MM.1S (cell line): ENCODE data around the gene TACC2.
A peak's percentile ranks its signal among the peaks of the same experiment; 100 is the strongest.

Experiments
- DNase-seq: peaks from one replicate; pipeline ENCODE4 v3.0.0-alpha.2; 2015
- H2AFZ ChIP-seq: fragments of 300-600 bp; sonication (generic); 2 replicates; pipeline ENCODE4 v1.6.0; 2016; ENCODE audit warnings: antibody characterized with exemption, low read length
- H3F3A ChIP-seq: fragments of 300-600 bp; sonication (generic); 2 replicates; pipeline ENCODE4 v1.6.1; 2016; ENCODE audit warnings: mild to moderate bottlenecking, antibody characterized with exemption, low read length, moderate library complexity, mixed read lengths; ENCODE audit not compliant: insufficient read depth
- H3K27ac ChIP-seq: fragments of 300-600 bp; sonication (generic); 2 replicates; pipeline ENCODE4 v1.5.1; 2016; ENCODE audit warnings: mild to moderate bottlenecking, low read length
- H3K27me3 ChIP-seq: fragments of 300-600 bp; sonication (generic); replicated peaks from 2 replicates; pipeline ENCODE4 v1.6.0; 2016; ENCODE audit warnings: low read length; ENCODE audit not compliant: insufficient read depth
- H3K36me3 ChIP-seq: fragments of 300-600 bp; sonication (generic); replicated peaks from 2 replicates; pipeline ENCODE4 v1.6.1; 2016; ENCODE audit warnings: mild to moderate bottlenecking, low read length, mixed read lengths; ENCODE audit not compliant: insufficient read depth
- H3K4me1 ChIP-seq: fragments of 300-600 bp; sonication (generic); 2 replicates; pipeline ENCODE4 v1.6.1; 2016; ENCODE audit warnings: low read length, mixed read lengths
- H3K4me2 ChIP-seq: fragments of 300-600 bp; sonication (generic); 2 replicates; pipeline ENCODE4 v1.6.0; 2016; ENCODE audit warnings: low read depth, low read length
- H3K4me3 ChIP-seq: fragments of 300-600 bp; sonication (generic); 2 replicates; pipeline ENCODE4 v1.5.1; 2016; ENCODE audit warnings: low read length, mixed read lengths
- H3K79me2 ChIP-seq: fragments of 300-600 bp; sonication (generic); 2 replicates; pipeline ENCODE4 v1.6.1; 2016; ENCODE audit warnings: mixed run types, low read length, mixed read lengths
- H3K9ac ChIP-seq: fragments of 300-600 bp; sonication (generic); 2 replicates; pipeline ENCODE4 v1.6.1; 2016; ENCODE audit warnings: low read length, mixed read lengths
- H3K9me2 ChIP-seq: fragments of 300-600 bp; sonication (generic); replicated peaks from 2 replicates; pipeline ENCODE4 v1.6.1; 2016; ENCODE audit warnings: mild to moderate bottlenecking, low read length, mixed read lengths; ENCODE audit not compliant: insufficient read depth
- H3K9me3 ChIP-seq: fragments of 300-600 bp; sonication (generic); replicated peaks from 2 replicates; pipeline ENCODE4 v1.6.1; 2016; ENCODE audit warnings: mild to moderate bottlenecking, low read length, mixed read lengths; ENCODE audit not compliant: insufficient read depth
- H4K20me1 ChIP-seq: fragments of 300-600 bp; sonication (generic); 2 replicates; pipeline ENCODE4 v1.6.1; 2016; ENCODE audit warnings: mild to moderate bottlenecking, low read length, moderate library complexity, mixed read lengths; ENCODE audit not compliant: insufficient read depth
- CTCF ChIP-seq: fragments of 300-600 bp; sonication (generic); IDR thresholded peaks from 2 replicates; pipeline ENCODE4 v1.5.1; 2016; ENCODE audit warnings: antibody characterized with exemption, low read length, mixed read lengths
- EZH2 ChIP-seq: fragments of 300-600 bp; sonication (generic); optimal IDR thresholded peaks from 2 replicates; pipeline ENCODE3; 2017; ENCODE audit warnings: low read depth, mild to moderate bottlenecking, antibody characterized with exemption, low read length, mixed read lengths
- EZH2phosphoT487 ChIP-seq: fragments of 300-600 bp; sonication (generic); IDR thresholded peaks from 2 replicates; pipeline ENCODE4 v1.6.1; 2018; ENCODE audit warnings: antibody characterized with exemption, low read length

TACC2 gene

GRCh38 chr10:122154545-122155366 is 165.8 kb downstream of the TACC2 start:
- DNase-seq: peak; percentile 16
- Histone ChIP-seq H3K4me2 (no peak overlapping the region; the same call in 1 of the 2 replicates), H3K4me1 (no peaks in the 10 kb centered on the region), H3K79me2 (no peaks in the 10 kb centered on the region), H3K9me2 (no peaks in the 10 kb centered on the region), H4K20me1 (no peaks in the 10 kb centered on the region), H3K27me3 (peaks cover 8% of the 10 kb centered on the region), H3K36me3 (no peaks in the 10 kb centered on the region), H3K9me3 (no peaks in the 10 kb centered on the region), H3K9ac (no peak overlapping the region), H3K27ac (no peak overlapping the region), H2AFZ (no peak overlapping the region), H3F3A (no peaks in the 10 kb centered on the region), H3K4me3 (no peak overlapping the region; the same call in 1 of the 2 replicates)
- no peak for TF ChIP-seq EZH2
- TF ChIP-seq CTCF: no peak
- no peak for TF ChIP-seq EZH2phosphoT487

- H3K36me3 ChIP-seq: no peaks in the 10 kb centered on the region
- H3K4me2 ChIP-seq: no peak overlapping the region
- H3K27ac ChIP-seq: no peak overlapping the region
- H3K27me3 ChIP-seq: peaks cover 8% of the 10 kb centered on the region
- no peaks in the 10 kb centered on the region for H3K4me1 ChIP-seq
- DNase-seq: no peak
- no peak overlapping the region for H3K9ac ChIP-seq
- no peak overlapping the region for H2AFZ ChIP-seq
- no peaks in the 10 kb centered on the region for H3F3A ChIP-seq
- H4K20me1 ChIP-seq: no peaks in the 10 kb centered on the region
- no peaks in the 10 kb centered on the region for H3K79me2 ChIP-seq
- no peaks in the 10 kb centered on the region for H3K9me2 ChIP-seq
- no peaks in the 10 kb centered on the region for H3K9me3 ChIP-seq
- no peak overlapping the region for H3K4me3 ChIP-seq
- TF ChIP-seq CTCF: no peak
- TF ChIP-seq EZH2: no peak
- no peak for TF ChIP-seq EZH2phosphoT487
Observed at GRCh38 chr10:122157451-122157850, 168.5 kb downstream of the TACC2 start.

- H3K4me3 ChIP-seq: no peak overlapping the region
- H3K79me2 ChIP-seq: no peaks in the 10 kb centered on the region
- H3K36me3 ChIP-seq: no peaks in the 10 kb centered on the region
Observed at GRCh38 chr10:122158362-122158761, 169.4 kb downstream of the TACC2 start.

More at GRCh38 chr10:122158362-122158761, 169.4 kb downstream of the TACC2 start:
- H3K9me3 ChIP-seq: no peaks in the 10 kb centered on the region
- H3K4me2 ChIP-seq: no peak overlapping the region
- no peaks in the 10 kb centered on the region for H3F3A ChIP-seq
- H3K27ac ChIP-seq: no peak overlapping the region
- H3K27me3 ChIP-seq: peaks cover 8% of the 10 kb centered on the region
- no peaks in the 10 kb centered on the region for H4K20me1 ChIP-seq
- H2AFZ ChIP-seq: no peak overlapping the region
- H3K9ac ChIP-seq: no peak overlapping the region
- TF ChIP-seq EZH2 (no peak), EZH2phosphoT487 (no peak), CTCF (no peak)
- H3K4me1 ChIP-seq: no peaks in the 10 kb centered on the region
- DNase-seq: no peak
- no peaks in the 10 kb centered on the region for H3K9me2 ChIP-seq
